Measurements from ENCODE around the gene GMCL2. TPM values are rescaled to one million over a fixed set of nuclear protein-coding genes. Genes with fewer than 3 reads are reported as not detected.

Gene GMCL2
- total and polyA plus RNA-seq, 7 donors = 0.01 TPM; not detected in 6

DNA sequence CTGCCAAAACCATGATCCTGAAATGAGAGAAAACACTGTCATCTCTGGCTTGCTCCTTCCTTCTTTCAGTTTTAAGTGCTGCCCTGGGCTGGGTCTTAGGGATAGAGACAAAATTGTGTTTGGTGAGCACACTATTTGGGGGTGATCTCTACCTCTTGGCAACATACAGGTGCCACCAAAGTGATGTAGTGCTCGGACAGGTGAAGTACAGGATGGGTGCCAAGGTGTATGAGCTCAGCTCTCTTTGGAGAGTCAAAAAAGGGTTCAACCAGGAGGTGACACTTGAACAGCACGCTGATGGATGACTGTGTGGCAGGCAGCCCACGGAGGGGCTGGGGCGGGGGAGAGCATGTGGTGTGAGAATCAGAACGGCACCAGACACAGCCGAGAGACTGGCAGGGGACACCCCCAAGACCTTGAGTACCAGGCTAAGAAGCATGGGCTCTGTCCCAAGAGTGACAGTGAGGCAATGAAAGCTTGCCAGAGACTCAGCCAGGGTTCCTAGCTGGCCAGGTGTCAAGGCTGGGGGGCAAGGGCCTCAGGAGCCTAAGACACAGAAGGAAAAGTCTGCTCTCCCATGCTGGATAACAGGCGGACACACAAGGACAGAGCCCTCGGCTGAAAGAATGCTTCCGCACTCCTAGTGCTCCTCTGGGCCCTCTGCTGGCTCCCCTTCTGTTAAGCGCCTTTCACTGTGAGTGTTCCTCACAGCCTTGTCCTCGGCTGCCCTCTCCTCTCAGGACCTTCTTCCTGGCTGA lies 36.0 kb downstream of the GMCL2 start:
- DNase-seq = no peak
- intact Hi-C loops (cut with DNase I) = loop anchor here (5.0 kb wide), 1 partner anchor 56 kb away; no protein-coding TSS in a partner anchor
- TF ChIP-seq POLR2AphosphoS5 (IDR thresholded peaks at IDR 0.05) = peak in 1 of 4 donors; percentile 18
- no peak for TF ChIP-seq POLR2A (IDR thresholded peaks at IDR 0.05)
- Histone ChIP-seq H3K9me3 (no peaks in the 10 kb centered on the region), H3K36me3 (peaks cover 28 to 55% (median 36%) of the 10 kb centered on the region in 4 donors), H3K4me1 (peaks cover 0 to 28% (median 18%) of the 10 kb centered on the region in 4 donors), H3K27me3 (no peaks in the 10 kb centered on the region), H3K4me3 (no peak overlapping the region), H3K27ac (peak overlapping the region in 1 of 4 donors; percentile 5)
- WGBS, 2 donors = 82 to 86% methylated on average over 11 of the region's 11 CpGs

DNA sequence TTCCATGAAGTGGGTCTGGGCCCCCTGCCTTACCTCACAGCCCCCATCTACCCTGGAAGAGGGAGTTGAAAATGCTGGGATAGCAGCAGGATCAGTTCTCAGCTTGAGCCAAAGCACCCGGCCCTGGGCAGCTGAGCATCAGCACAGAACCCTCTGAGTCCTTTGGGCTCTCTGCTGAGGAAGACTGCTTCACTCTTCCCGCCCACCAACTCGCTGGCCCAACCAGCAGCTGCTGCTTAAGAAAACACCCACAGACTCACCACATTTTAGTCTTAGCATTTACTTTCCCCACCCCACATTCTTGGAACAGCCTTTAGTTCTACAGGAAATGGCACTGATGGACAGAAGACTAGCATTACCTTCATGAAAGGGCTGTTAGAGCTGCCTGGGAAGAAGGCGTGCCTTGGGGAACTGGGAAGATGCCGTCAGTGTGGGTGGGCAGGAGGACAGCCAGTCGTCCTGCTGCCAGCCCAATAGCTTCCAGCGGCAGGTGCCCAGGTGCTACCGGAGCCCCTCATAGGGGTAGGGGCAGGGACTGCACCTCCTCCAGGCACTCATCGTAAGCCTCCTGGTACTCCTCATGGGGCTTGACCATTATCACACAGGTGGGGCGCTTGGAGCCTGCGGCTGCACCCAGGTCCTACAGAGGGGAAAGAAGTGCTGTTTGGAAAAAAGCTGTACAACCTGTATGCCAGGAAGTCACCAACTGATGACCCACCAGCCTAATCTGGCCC lies 37.8 kb downstream of the GMCL2 start:
- Histone ChIP-seq H3K36me3 (peaks cover 34 to 73% (median 42%) of the 10 kb centered on the region in 4 donors), H3K4me1 (peaks cover 0 to 26% (median 17%) of the 10 kb centered on the region in 4 donors), H3K27ac (no peak overlapping the region), H3K4me3 (no peak overlapping the region), H3K9me3 (no peaks in the 10 kb centered on the region), H3K27me3 (no peaks in the 10 kb centered on the region)
- 81 to 82% methylated on average over 11 of the region's 11 CpGs for WGBS, 2 donors
- no peak for DNase-seq
- intact Hi-C loops (cut with DNase I) = no loop called here
- no peak for TF ChIP-seq CTCF (IDR thresholded peaks at IDR 0.05)

- Histone ChIP-seq H3K27ac (no peak overlapping the region), H3K27me3 (no peaks in the 10 kb centered on the region), H3K36me3 (peaks cover 50 to 92% (median 57%) of the 10 kb centered on the region in 4 donors), H3K4me1 (peaks cover 0 to 31% (median 7%) of the 10 kb centered on the region in 4 donors), H3K4me3 (no peak overlapping the region), H3K9me3 (no peaks in the 10 kb centered on the region)
- 91 to 93% methylated on average over 15 of the region's 15 CpGs for WGBS, 2 donors
- TF ChIP-seq POLR2A (IDR thresholded peaks at IDR 0.05) (no peak), EP300 (IDR thresholded peaks at IDR 0.05) (no peak), CTCF (IDR thresholded peaks at IDR 0.05) (no peak), POLR2AphosphoS5 (IDR thresholded peaks at IDR 0.05) (no peak)
- DNase-seq = no peak
- intact Hi-C loops (cut with DNase I) = no loop called here
These were observed 39.8 kb downstream of the GMCL2 start for GRCh38 chr5:178147406-178147805.

DNA sequence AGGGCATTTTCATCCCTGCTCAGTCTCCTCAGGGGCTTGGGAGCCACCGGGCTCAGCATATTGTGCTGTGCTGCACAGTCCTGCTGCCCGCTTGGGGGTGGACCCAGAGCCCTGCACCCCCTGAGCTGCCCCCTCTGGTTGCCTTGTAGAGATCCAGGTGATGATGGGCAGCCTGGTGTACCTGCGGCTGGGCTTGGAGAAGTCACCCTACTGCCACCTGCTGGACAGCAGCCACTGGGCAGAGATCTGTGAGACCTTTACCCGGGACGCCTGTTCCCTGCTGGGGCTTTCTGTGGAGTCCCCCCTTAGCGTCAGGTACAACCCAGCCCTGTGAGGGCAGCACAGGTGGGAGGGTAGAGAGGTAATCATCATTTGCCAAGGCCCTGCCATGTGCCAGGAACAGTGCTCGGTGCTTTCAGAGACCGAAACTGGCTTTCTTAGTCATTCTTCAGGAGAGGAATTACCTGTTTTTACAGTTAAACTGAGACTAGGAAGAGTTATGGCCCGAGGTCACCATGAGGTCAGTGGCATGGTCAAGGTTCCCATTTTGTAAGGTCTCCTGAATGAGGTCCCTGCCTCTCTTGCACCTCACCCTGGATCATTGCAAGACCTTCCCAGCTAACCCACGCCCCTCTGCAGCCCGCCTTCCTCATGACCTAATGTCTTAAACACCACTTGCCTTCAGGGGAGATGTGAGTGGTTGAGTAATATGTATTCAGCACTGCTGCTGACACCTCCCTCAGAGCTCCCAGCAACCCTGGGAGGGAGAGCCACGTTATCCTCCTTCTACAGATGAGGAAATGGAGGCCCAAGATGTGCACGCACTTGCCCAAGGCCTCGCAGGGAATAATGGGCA lies 41.0 kb downstream of the GMCL2 start:
- H3K27me3 ChIP-seq = no peaks in the 10 kb centered on the region
- peaks cover 0 to 20% (median 2%) of the 10 kb centered on the region in 4 donors for H3K4me1 ChIP-seq
- intact Hi-C loops (cut with DNase I) = no loop called here
- no peak overlapping the region for H3K4me3 ChIP-seq
- no peak overlapping the region for H3K27ac ChIP-seq
- TF ChIP-seq CTCF (IDR thresholded peaks at IDR 0.05) = peak in 3 of 4 experiments; percentile 27 to 64 (median 42)
- no peak for TF ChIP-seq POLR2A (IDR thresholded peaks at IDR 0.05)
- TF ChIP-seq EP300 (IDR thresholded peaks at IDR 0.05) = no peak
- no peak for TF ChIP-seq POLR2AphosphoS5 (IDR thresholded peaks at IDR 0.05)
- 51 to 62% methylated on average over 14 of the region's 14 CpGs for WGBS, 2 donors
- DNase-seq = no peak
- H3K36me3 ChIP-seq = peaks cover 50 to 100% (median 58%) of the 10 kb centered on the region in 4 donors
- H3K9me3 ChIP-seq = no peaks in the 10 kb centered on the region

All from sigmoid colon (tissue), 7 donors.